Activated effector memory CD4-positive, alpha-beta T cell treated with Interleukin-2 at 50 U/mL for 16 hours (primary cell): ENCODE measurements around the gene MAPK7.
"Not testable (repeated sequence)": the region's sequence is repeated elsewhere in the genome, so short reads cannot be mapped to it uniquely, and the experiment has no call there.

Experiments used
- DNase-seq: peaks from one replicate; pipeline ENCODE4 v3.0.0-alpha.2; 2020

The MAPK7 gene

GRCh38 chr17:19343671-19344151 lies 34.6 kb upstream of the MAPK7 start:
- no peak for DNase-seq

GRCh38 chr17:19344311-19345066 lies 33.8 kb upstream of the MAPK7 start:
- no peak for DNase-seq

- DNase-seq: no peak
Observed at GRCh38 chr17:19345067-19345460, 33.2 kb upstream of the MAPK7 start.

GRCh38 chr17:19345486-19346350 lies 32.6 kb upstream of the MAPK7 start:
- no peak for DNase-seq

- no peak for DNase-seq
Observed at GRCh38 chr17:19346351-19347255, 31.7 kb upstream of the MAPK7 start.

GRCh38 chr17:19347323-19348080 lies 30.8 kb upstream of the MAPK7 start:
- DNase-seq: no peak

- no peak for DNase-seq
Observed at GRCh38 chr17:19348081-19348650, 30.1 kb upstream of the MAPK7 start.

- DNase-seq: no peak
Observed at GRCh38 chr17:19348806-19349205, 29.5 kb upstream of the MAPK7 start.

GRCh38 chr17:19353401-19353800 lies 24.9 kb upstream of the MAPK7 start:
- not testable (repeated sequence) for DNase-seq

- no peak for DNase-seq
Observed at GRCh38 chr17:19354748-19355147, 23.6 kb upstream of the MAPK7 start.

- DNase-seq: no peak
Observed at GRCh38 chr17:19357351-19357750, 20.9 kb upstream of the MAPK7 start.

GRCh38 chr17:19357761-19358160 lies 20.5 kb upstream of the MAPK7 start:
- DNase-seq: no peak

GRCh38 chr17:19359151-19359550 lies 19.1 kb upstream of the MAPK7 start:
- no peak for DNase-seq

- DNase-seq: no peak
Observed at GRCh38 chr17:19359856-19360255, 18.4 kb upstream of the MAPK7 start.

- no peak for DNase-seq
Observed at GRCh38 chr17:19360772-19361171, 17.5 kb upstream of the MAPK7 start.

GRCh38 chr17:19361326-19361725 lies 17.0 kb upstream of the MAPK7 start:
- DNase-seq: no peak

GRCh38 chr17:19361944-19362276 lies 16.4 kb upstream of the MAPK7 start:
- no peak for DNase-seq

GRCh38 chr17:19362277-19363113 lies 15.8 kb upstream of the MAPK7 start, which contains the start of gene B9D1:
B9D1 (minus strand) TSS chr17:19362723; CDS start chr17:19362569, 154 bp downstream.
- DNase-seq: peak; percentile 91

- DNase-seq: no peak
Observed at GRCh38 chr17:19363114-19363438, 15.2 kb upstream of the MAPK7 start.

GRCh38 chr17:19363460-19364035 lies 14.8 kb upstream of the MAPK7 start:
- DNase-seq: no peak
